ENCODE data around the gene S1PR3.

DNA sequence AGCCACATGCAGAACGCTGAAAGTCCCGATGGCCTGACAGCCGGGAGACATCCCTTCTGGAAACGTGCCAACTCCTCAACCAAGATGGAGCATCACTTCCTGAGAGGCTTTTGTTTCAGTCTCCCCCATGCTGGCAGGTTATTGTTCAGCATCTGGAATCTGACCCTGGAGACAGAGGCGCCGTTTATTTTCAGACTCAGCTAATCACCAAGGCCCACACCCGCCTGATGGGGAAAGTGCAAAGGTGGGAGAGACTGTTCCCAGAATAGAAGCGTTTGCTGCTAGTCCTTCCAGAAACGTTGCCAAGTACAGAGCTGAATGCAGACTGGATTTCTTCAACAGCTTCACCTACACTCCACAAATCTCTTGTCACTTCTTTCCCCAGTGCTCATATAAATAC lies 41.8 kb upstream of the S1PR3 start:
- TF ChIP-seq, protein P1, sequence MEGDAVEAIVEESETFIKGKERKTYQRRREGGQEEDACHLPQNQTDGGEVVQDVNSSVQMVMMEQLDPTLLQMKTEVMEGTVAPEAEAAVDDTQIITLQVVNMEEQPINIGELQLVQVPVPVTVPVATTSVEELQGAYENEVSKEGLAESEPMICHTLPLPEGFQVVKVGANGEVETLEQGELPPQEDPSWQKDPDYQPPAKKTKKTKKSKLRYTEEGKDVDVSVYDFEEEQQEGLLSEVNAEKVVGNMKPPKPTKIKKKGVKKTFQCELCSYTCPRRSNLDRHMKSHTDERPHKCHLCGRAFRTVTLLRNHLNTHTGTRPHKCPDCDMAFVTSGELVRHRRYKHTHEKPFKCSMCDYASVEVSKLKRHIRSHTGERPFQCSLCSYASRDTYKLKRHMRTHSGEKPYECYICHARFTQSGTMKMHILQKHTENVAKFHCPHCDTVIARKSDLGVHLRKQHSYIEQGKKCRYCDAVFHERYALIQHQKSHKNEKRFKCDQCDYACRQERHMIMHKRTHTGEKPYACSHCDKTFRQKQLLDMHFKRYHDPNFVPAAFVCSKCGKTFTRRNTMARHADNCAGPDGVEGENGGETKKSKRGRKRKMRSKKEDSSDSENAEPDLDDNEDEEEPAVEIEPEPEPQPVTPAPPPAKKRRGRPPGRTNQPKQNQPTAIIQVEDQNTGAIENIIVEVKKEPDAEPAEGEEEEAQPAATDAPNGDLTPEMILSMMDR (conservative IDR thresholded peaks at IDR 0.05; ENCODE audit: low read length), result no peak
- no peak for TF ChIP-seq EZH2phosphoT487 (IDR thresholded peaks at IDR 0.05; ENCODE audit: borderline replicate concordance, low read depth, low read length)

Data from OCI-LY7 (cell line).